Femur (tissue), 1 donor: ENCODE data around the gene NR1H3.

Source experiments
- DNase-seq: peaks from one replicate; pipeline ENCODE4 v3.0.0-alpha.2; 2017

NR1H3 gene

DNA sequence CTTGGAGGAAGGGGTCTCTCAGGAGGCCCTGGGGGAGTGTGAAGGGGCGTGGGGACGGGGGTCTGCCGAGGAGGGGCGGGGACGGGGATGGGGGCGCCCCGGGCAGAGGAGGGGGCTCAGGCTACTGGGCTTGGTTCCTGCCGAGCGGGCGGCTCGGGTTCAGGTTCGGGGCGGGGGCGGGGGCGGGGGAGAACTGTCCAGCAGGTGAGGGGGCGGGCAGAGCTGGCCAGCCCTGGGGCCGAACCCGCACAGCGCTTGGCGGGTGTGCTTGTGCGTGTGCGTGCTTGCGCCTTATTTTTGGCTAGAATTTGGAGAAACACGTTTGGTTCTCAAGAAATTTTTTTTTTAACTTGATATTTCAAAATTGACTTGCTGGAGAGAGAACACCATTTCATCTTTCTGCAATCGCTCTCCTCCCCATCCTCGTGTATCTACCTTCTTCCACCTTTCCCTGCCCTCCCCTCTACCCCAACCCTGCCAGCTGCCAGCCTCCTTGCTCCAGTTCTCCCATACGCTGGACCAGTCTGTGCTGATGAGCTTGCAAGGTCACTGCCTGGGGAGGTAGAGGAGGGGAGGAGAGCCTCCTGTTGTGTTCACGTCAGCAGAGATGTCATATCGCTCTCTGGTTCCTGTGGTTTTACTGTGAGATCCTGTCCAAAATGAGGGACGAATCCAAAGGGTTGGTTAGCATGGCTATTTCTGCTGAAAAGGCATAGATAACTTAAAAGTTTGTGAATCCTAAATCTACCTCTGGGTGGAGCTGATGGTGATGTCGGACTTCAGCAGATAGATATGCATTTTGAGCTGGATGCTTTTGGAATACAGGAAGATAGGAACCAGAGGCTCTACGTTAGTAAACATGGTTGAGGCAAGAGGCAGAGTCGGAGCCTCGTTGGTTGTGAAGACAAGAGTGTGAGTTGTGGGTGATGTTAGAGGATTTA is 12.8 kb downstream of the NR1H3 start:
- peak; percentile 44 for DNase-seq

DNA sequence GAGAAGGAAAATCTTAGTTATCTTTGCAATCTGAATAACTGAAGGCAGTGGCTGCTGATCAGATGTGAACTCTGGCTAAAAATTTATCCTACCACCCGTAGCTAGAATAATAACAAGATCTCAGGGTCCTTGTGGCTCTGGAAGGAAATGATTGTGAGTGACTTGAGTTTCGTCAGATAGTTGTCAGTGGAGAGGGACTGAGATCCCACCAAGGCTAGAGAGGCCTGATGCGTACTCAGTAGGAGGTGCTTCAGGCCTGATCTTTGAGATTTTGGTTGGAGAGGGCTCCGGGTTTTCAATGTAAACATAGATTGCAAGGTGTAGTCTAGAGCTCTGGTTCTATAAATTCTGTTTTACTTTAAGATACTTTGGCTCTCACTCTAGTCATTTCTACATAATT is 13.5 kb downstream of the NR1H3 start:
- no peak for DNase-seq

DNA sequence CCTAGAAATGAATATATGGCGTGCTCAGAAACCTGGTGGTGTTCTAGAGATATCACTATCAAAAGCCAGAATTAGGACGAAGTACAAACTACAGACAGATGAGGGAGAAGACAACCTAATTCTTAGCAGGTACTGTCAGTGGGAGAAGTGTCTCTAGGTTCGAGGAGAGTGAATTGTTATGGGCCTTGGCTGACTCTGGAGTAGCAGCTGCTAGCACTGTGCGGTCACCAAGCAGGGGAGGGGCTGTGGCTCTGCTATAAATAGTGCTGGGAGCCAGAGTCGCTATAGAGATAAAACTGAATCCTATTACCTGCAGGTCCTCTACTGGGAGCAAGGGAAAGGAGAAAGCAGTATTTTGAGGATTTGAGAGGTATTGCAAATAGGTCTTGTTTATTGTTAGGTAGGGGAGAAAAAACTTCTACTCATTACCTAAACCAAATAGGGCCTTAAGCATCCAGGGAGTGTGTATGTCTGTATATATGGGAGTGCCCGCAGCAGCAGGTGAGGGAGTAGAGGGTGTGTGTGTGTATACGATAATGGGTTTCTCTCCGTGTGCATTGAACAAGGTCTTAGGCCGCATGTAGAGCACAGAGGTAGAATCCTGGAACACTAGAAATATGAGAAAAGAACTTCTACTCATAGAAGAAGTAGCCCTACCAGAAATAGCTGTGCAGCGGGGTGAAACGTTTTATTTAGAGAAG is 14.3 kb downstream of the NR1H3 start:
- DNase-seq = peak; percentile 65

DNA sequence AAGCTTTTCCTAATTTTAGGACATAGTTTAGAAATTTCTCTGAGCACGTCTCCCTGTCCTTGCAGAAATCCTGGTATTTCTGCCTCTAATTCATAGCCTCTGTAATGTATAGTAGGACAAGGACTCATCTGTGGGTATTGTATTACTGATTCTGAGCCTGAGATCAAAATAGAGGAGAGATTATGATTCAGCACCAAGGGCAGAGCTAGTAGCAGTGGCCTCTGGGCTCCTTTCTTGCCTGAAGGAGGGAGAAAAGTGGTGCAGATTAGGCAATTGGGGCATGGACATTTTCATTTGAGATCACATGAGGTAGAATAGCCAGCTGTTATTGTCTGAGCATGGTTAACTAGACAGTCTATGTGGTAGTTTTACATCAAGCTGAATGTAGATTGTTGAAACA is 14.9 kb downstream of the NR1H3 start:
- no peak for DNase-seq

DNA sequence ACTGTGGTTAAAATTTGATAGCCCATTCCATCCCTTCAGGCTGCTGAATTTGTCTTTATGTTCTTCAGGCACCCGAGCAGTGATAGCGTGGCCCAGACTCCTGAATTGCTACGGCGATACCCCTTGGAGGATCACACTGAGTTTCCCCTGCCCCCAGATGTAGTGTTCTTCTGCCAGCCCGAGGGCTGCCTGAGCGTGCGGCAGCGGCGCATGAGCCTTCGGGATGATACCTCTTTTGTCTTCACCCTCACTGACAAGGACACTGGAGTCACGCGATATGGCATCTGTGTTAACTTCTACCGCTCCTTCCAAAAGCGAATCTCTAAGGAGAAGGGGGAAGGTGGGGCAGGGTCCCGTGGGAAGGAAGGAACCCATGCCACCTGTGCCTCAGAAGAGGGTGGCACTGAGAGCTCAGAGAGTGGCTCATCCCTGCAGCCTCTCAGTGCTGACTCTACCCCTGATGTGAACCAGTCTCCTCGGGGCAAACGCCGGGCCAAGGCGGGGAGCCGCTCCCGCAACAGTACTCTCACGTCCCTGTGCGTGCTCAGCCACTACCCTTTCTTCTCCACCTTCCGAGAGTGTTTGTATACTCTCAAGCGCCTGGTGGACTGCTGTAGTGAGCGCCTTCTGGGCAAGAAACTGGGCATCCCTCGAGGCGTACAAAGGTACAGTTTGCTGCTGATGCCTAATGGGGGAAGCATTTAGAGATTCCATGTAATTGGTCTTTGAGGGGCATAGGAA is 16.9 kb downstream of the NR1H3 start:
- no peak for DNase-seq

DNA sequence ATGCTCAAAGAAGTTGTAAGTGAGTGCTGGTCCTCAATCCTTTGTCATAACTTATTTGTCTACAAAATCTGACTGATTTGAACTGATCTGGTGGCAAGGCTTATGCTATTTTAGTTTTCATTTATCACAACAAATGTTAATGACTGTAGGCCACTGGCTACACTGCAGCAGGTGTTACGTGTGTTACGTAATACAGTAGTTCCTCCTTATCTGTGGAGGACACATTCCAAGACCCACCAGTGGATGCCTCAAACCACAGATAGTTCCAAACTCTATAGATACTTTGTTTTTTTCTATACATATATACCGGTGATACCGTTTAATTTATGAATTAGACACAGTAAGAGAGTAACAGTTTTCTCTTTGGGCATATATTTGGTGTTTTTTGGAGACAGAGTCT is 19.1 kb downstream of the NR1H3 start:
- no peak for DNase-seq

DNA sequence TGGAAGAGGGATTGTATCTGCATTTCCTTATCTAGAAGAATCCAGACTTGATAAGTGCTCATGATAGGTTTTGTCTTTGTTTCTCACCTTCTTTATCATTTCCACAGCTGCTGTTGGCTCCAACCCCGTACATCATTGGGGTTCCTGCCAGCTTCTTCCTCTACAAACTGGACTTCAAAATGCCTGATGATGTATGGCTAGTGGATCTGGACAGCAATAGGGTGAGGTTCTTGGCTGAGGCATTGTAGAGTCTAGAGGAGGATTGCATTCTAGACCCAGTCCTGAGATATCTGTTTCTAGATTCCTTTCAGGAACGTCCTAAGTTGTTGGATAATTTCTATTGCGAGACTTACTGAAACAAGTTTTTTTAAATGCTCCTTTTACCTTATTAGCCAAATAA is 20.3 kb downstream of the NR1H3 start:
- no peak for DNase-seq

DNA sequence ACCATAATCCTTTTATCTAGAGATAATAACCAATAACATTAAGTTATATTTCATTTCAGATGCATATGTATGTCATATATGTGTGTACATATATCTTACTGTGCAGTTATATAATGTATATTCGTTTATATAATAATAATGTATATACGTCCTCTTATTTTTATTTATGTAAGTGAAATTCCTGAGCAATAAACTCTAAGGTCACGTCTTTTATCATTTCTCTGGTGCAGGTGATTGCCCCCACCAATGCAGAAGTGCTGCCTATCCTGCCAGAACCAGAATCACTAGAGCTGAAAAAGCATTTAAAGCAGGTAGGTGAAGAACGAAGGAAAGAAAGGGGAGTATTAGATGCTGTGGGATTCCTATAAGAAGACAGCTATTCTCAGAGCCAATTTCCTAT is 21.0 kb downstream of the NR1H3 start:
- DNase-seq = no peak

DNA sequence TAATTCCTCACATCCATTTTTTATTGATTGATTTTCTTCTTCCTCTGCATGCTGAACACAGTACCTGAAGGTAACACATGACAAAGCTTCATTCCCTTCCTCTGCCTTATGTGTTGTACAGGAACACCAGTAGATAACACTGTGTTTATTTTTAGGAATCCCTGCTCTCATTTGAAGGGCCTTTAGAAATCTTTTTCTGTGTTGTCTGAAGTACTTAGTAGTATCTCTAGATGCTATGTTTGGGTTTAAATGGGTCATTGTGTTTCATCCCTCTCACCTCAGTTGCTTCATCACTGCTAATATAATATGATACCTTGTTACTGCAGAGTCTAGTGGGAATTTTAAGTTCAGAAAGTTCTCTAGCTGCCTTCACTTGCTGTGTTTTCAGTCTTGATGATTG is 22.3 kb downstream of the NR1H3 start:
- DNase-seq = no peak

DNA sequence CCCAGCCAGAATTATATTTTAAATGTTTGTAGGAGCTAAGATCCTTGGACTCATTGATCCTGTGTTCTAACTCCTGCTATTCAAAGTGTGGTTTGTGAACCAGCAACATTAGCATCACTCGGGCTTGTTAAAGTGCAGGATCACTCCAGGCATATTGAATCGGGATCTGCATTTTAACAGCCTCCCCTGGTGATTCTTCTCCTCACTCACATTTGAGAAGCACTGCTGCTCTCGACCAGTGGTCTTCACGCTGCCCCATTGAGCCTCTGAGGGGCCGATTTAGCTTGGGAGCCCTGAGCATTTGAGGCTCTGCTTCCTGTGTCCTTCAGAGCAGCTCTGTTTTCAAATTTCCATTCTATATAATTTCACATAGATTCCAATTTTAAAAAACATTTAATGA is 23.1 kb downstream of the NR1H3 start:
- DNase-seq = no peak

DNA sequence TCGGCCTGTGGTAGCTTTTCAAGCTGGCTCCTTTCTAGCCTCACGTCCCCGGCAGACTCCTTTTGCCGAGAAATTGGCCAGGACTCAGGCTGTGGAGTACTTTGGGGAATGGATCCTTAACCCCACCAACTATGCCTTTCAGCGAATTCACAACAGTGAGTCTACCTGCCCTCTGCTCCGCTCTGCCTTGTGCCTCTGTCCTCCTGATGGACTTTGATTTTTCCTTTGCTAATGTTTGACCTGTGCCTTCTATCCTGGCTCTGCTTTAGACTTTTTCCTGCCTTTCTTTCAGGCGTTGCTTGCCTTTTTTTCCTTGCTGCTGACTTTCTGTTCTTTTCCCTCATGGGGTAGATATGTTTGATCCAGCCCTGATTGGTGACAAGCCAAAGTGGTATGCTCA is 24.7 kb downstream of the NR1H3 start:
- DNase-seq = no peak

DNA sequence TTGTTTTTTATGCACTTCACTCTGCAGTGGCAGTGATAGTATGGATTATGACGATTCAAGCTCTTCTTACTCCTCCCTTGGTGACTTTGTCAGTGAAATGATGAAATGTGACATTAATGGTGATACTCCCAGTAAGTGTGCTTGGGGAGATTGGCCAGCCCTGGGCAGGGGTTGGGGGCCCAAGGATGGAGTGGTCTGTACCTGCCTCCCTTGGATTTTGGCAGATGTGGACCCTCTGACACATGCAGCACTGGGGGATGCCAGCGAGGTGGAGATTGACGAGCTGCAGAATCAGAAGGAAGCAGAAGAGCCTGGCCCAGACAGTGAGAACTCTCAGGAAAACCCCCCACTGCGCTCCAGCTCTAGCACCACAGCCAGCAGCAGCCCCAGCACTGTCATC is 26.4 kb downstream of the NR1H3 start:
- no peak for DNase-seq

DNA sequence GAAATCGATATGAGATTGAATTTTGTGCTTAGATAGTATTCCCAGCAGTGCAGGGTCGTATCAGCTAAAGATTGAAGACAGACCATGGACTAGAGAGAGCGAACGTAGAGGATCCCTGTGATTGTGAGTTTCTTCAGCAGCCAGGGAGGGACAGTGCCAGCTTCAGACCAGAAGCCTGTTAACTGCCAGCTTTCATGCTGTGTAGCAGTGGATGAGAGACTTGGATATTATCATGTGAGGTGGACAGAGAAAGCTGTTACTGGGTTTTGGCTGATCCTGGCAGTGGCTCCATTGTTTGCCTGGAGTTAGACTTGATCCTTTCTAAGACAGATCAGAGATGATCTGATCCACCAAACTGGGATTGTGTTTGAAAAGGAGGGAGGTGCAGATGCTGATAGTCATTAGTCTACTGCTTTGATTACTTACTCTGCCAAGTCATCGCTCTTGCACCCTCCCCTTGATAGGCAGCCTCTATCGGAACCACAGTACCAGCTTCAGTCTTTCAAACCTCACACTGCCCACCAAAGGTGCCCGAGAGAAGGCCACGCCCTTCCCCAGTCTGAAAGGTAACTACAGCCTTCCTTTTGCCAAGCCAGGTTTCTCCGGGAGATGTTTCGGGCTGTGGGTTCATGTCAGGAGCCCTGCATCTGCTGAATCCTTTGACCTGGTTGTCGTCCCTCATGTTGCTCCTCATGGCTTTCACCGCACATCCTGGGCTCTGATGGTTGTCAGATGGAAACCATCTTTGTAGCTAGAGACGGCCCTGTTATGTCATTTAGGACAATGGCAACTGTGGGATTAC is 28.4 kb downstream of the NR1H3 start:
- DNase-seq = no peak

DNA sequence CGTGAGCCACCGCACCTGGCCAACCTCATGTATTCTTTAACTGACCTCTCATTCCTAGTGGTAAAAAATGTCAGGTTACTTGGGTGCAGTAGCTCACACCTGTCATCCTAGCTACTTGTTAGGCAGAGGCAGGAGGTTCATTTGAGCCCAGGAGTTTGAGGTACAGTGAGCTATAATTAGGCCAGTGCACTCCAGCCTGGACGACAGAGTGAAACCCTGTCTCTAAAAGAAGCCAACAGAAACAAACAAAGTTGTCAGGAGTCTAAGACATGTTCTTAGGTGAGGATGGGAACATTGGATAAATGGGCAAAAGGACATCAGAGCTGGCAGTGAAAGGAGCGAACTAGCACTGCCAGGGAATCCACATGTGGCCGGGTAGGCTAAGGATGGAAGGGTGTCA is 30.3 kb downstream of the NR1H3 start:
- no peak for DNase-seq

DNA sequence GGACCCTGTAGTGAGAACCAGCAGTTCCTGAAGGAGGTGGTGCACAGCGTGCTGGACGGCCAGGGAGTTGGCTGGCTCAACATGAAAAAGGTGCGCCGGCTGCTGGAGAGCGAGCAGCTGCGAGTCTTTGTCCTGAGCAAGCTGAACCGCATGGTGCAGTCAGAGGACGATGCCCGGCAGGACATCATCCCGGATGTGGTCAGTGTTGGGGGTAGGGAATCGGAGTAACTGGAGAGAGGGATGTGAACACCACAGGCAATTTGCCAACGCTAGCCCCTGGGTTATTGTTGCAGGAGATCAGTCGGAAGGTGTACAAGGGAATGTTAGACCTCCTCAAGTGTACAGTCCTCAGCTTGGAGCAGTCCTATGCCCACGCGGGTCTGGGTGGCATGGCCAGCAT is 32.1 kb downstream of the NR1H3 start:
- DNase-seq = no peak

DNA sequence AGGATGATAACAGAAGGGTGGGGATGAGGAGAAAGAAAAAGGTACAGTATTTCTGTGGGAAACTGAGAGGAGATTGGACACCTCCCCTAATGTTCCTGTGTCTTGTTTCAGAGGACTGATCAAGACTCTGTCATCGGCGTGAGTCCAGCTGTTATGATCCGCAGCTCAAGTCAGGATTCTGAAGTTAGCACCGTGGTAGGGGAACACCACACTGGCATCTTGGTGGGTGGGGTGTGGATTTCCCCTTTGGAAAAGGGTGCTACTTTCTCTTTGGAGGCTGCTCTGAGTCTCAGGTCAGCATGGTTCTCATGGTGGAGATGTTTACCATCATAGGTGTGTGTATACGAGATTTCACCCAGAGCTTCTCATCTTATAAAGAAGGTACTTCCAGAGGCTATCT is 37.6 kb downstream of the NR1H3 start:
- no peak for DNase-seq

DNA sequence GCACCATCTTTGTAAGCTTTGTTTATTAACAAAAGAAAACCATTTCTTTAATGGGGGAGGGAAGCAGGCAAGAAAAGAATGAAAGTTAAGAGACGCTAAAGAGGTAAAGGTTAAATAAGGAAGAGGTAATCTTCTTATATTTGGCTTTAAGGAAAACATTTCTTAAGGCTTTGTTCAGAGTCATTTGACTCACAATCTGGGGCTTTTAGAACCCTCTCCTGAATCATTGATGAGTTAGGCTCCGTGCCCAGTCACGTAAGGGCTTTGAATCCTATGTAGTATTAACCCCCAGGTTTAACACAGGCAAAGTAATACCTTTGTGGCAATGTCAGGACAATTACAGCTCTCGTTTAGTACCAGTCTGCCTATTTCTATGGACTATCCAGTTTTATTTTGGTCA is 38.2 kb downstream of the NR1H3 start:
- no peak for DNase-seq

DNA sequence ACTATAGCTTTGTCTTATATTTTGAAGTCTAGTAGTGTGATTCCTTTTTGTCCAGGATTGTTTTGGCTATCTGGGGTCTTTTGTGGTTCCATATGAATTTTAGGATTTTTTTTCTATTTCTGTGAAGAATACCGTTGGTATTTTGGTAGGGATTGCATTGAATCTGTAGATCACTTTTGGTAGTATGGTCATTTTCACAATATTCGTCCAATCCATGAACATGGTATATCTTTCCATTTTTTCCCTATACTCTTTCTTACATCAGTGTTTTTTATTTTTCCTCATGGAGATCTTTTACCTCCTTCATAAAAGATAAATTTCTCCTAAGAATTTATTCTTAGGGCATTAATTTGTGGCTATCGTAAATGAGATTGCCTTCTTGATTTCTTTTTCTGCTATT is 41.3 kb downstream of the NR1H3 start:
- no peak for DNase-seq

DNA sequence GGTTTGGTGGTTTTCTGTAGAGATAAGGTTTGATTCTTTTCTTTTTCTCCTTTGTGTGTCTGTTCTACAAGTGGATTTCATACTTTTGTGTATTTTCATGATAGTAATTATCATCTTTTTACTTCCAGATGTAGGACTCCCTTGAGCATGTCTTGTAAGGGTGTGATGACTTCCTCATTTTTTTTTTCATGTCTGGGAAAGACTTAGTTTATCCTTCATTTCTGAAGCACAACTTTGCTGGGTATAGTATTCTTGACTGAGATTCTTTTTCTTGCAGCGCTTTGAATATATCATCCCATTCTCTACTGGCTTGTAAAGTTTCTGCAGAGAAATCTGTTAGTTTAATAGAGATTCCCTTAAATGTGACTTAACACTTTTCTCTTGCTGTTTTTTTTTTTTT is 45.1 kb downstream of the NR1H3 start:
- no peak for DNase-seq

DNA sequence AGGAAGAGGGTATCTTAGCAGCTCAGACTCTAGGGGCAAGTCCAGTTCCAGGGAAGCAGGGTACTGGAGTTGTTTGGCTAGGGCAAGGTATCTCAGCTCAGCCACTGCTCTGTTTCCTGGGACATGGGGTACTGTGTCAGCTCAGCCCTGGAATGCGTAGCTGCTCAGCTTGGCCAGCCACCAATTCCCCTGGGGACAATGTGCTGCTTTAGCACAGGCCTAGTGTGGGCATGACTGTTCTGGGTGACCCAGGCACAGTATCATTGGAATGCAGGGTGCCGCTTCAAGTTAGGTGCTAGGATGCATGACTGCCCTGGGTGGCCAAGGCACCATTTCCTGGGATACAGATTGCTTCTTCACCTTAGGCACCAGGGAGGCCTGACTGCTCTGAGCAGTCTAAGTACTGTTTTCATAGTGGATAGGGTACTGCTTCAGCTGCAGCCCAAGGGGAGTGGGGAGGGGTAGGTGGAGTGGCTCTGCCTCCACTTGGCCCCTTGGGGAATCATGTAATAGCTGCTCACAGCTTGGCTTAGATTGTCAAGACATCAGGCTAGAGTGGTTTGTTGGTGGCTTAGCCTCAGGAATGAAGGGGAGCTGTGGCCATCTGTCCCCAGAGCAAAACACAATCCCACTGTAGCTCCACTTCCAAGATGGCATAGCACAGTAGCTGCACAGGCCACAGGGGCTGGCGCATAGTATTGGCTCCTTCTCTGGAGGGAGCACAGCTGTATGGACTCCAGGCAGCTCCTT is 48.1 kb downstream of the NR1H3 start:
- DNase-seq = no peak

DNA sequence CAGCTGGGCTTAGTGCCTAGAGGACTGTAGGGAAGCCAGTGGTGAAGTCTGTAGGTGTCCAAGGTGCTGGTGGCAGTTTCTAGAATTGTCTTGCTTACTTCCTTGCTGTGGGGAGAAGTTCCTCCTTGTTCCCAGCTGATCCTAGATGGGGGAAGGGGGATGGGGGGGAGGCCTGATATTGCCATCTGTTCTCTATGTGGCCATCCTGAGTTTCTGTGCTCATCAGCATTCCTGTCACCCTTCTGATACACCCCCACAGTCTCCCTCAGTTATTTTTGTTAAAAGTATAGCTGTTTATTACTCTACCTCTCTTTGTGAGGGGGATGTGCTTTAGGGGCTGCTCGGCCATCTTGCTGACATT is 48.7 kb downstream of the NR1H3 start:
- no peak for DNase-seq
